ENCODE data around the gene ITPRIPL1. TPM values are rescaled to one million over a fixed set of nuclear protein-coding genes. Genes with fewer than 3 reads are reported as not detected.

Gene ITPRIPL1, protein sequence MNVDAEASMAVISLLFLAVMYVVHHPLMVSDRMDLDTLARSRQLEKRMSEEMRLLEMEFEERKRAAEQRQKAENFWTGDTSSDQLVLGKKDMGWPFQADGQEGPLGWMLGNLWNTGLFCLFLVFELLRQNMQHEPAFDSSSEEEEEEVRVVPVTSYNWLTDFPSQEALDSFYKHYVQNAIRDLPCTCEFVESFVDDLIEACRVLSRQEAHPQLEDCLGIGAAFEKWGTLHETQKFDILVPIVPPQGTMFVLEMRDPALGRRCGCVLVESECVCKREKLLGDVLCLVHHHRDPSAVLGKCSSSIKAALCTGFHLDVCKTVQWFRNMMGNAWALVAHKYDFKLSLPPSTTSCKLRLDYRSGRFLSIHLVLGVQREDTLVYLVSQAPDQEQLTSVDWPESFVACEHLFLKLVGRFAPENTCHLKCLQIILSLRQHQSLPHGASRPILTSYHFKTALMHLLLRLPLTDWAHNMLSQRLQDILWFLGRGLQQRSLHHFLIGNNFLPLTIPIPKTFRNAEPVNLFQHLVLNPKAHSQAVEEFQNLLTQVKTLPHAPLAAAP
- total RNA-seq: 1 to 10 TPM in 1 of 2 donors, under 1 TPM in 1; 0.33 to 3.1 TPM
- polyA plus RNA-seq: under 1 TPM; 0.19 to 0.22 TPM

DNA sequence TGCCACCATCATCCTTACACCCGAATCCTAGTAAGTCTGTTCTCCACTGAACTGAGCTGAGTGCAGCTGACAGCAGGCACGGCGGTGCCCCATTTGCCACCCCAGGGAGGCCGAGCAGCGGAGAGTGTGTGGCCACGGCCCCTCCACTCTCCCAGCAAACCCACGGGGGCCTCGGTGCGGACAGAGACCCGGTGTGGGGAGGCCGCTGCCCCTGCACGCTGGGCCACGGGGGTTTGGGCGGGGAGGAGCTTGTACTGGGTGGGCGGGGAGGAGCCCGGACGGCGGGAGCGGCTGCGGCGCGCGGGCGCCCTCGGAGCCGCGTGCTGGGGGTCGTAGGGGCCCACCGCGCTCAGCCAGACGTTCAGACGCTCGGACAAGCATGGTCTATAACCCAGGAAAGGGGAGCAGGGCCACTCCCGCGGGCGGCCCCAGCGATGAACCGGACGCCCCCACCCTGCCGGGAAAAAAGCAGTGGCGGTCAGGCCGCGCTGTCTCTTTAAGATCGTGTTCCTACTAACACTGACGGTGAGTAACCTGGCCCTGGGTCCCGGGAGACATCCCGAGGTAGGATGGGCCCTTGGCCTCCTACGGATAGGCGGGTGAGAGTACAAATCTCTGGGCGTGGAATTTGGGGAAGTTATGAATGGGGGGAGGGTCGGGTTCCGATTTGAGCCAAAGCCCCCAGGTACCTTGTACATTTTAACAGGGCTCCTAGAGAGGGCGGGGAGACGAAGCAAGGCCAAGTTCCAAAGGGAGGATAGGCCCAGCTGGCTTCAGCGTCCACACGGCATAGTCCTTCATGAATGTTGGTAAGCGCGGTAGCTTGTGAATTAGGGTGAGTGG, at the start of gene ITPRIPL1:
Gene ITPRIPL1 (plus strand): TSS at position 277 of the 843 bp plus-strand sequence. CDS start 523 bp downstream, at position 800.
- Histone ChIP-seq H3K9me3 (ENCODE audit: control insufficient read depth in 4 of 4, low read length in 3 of 4) (no peaks in the 10 kb centered on the region), H3K4me3 (ENCODE audit: low read depth in 1 of 3, low read length in 3 of 3) (peak within 1 kb of the TSS in 2 of 3 donors; percentile 3 to 38), H3K27me3 (ENCODE audit: control insufficient read depth in 4 of 4, insufficient read depth in 4 of 4, low read length in 3 of 4) (peaks cover 0 to 2% (median 0%) of the 10 kb centered on the region in 4 donors), H3K9ac (ENCODE audit: low read depth in 1 of 2, low read length in 2 of 2) (no peak within 1 kb of the TSS), H3K27ac (ENCODE audit: low read depth in 1 of 2, low read length in 2 of 2) (no peak within 1 kb of the TSS), H3K4me1 (ENCODE audit: control insufficient read depth in 4 of 4, insufficient read depth in 4 of 4, low read length in 3 of 4) (peaks cover 0 to 17% (median 13%) of the 10 kb centered on the region in 4 donors), H3K36me3 (ENCODE audit: control insufficient read depth in 4 of 4, insufficient read depth in 3 of 4, low read depth in 1 of 4, low read length in 3 of 4) (no peaks in the 10 kb centered on the region)
- TF ChIP-seq HNF4A (conservative IDR thresholded peaks at IDR 0.05) (no peak), FOXA2 (IDR thresholded peaks at IDR 0.05) (no peak), JUND (IDR thresholded peaks at IDR 0.05) (no peak), SP1 (IDR thresholded peaks at IDR 0.05) (no peak), GABPA (IDR thresholded peaks at IDR 0.05 in 1 of 2, conservative IDR thresholded peaks at IDR 0.05 in 1 of 2) (no peak), HNF4G (IDR thresholded peaks at IDR 0.05) (no peak), TAF1 (conservative IDR thresholded peaks at IDR 0.05) (no peak), EGR1 (IDR thresholded peaks at IDR 0.05; ENCODE audit: low read depth in 2 of 2) (no peak)
- TF ChIP-seq, protein P1, sequence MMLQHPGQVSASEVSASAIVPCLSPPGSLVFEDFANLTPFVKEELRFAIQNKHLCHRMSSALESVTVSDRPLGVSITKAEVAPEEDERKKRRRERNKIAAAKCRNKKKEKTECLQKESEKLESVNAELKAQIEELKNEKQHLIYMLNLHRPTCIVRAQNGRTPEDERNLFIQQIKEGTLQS (IDR thresholded peaks at IDR 0.05): no peak
- WGBS: 13% methylated on average over 58 of the region's 58 CpGs
- DNase-seq (ENCODE audit: low spot score): no peak

DNA sequence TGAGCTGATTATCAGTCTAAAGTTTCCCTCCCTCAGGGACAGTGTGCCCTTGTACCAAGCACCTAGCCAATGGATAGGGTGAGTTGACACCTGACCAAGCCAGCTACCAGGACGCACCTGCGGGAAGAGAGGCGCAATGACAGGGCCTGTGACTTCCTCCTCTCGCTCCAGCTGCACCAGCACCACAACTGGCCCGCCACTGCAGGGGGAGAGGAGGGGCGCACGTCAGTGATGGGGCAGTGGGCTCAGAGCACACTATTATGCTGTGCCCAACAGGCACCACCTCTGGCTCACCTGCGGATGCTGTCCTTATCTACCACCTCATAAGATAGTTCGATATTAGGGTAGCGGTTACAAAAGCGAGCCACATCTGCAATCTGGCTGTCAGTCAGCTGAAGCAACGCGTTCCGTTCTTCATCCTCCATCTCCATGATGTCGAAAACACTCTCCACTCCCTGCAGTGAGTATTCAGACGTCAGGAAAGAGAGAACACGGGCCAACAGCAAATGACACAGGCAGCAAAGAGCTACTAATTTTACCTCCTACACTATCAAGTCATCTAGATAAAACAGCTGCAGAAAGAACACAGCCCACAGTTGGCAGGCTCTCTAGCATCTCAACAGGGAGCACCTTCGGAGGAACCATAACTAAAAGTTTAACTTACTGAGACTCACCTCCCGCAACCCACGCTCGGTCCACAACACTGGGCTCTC, 48.2 kb upstream of the ITPRIPL1 start:
- WGBS: 95% methylated on average over 21 of the region's 21 CpGs

More for the DNA sequence above, 48.2 kb upstream of the ITPRIPL1 start:
- H3K4me3 ChIP-seq (ENCODE audit: low read depth in 1 of 3, low read length in 3 of 3): no peak overlapping the region
- TF ChIP-seq, protein P2, sequence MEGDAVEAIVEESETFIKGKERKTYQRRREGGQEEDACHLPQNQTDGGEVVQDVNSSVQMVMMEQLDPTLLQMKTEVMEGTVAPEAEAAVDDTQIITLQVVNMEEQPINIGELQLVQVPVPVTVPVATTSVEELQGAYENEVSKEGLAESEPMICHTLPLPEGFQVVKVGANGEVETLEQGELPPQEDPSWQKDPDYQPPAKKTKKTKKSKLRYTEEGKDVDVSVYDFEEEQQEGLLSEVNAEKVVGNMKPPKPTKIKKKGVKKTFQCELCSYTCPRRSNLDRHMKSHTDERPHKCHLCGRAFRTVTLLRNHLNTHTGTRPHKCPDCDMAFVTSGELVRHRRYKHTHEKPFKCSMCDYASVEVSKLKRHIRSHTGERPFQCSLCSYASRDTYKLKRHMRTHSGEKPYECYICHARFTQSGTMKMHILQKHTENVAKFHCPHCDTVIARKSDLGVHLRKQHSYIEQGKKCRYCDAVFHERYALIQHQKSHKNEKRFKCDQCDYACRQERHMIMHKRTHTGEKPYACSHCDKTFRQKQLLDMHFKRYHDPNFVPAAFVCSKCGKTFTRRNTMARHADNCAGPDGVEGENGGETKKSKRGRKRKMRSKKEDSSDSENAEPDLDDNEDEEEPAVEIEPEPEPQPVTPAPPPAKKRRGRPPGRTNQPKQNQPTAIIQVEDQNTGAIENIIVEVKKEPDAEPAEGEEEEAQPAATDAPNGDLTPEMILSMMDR (IDR thresholded peaks at IDR 0.05; ENCODE audit: low read depth, low read length, missing input control): no peak
- no peak for TF ChIP-seq SP1 (IDR thresholded peaks at IDR 0.05)
- no peak for TF ChIP-seq TAF1 (conservative IDR thresholded peaks at IDR 0.05)
- TF ChIP-seq JUND (IDR thresholded peaks at IDR 0.05): no peak
- TF ChIP-seq, protein P3, sequence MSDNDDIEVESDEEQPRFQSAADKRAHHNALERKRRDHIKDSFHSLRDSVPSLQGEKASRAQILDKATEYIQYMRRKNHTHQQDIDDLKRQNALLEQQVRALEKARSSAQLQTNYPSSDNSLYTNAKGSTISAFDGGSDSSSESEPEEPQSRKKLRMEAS (IDR thresholded peaks at IDR 0.05): no peak
- no peak for TF ChIP-seq HNF4A (conservative IDR thresholded peaks at IDR 0.05)
- H3K9me3 ChIP-seq (ENCODE audit: control insufficient read depth in 4 of 4, low read length in 3 of 4): no peaks in the 10 kb centered on the region
- no peak for DNase-seq (ENCODE audit: low spot score)
- H3K27ac ChIP-seq (ENCODE audit: low read depth in 1 of 2, low read length in 2 of 2): no peak overlapping the region
- no peaks in the 10 kb centered on the region for H3K4me1 ChIP-seq (ENCODE audit: control insufficient read depth in 4 of 4, insufficient read depth in 4 of 4, low read length in 3 of 4)
- no peak overlapping the region for H3K9ac ChIP-seq (ENCODE audit: low read depth in 1 of 2, low read length in 2 of 2)
- H3K36me3 ChIP-seq (ENCODE audit: control insufficient read depth in 4 of 4, insufficient read depth in 3 of 4, low read depth in 1 of 4, low read length in 3 of 4): peaks cover 7 to 75% (median 61%) of the 10 kb centered on the region in 4 donors
- no peaks in the 10 kb centered on the region for H3K27me3 ChIP-seq (ENCODE audit: control insufficient read depth in 4 of 4, insufficient read depth in 4 of 4, low read length in 3 of 4)

Measured in liver (tissue), 9 donors.